Stimulated activated memory B cell treated with anti-CD40 and anti-IgM and Interleukin-4, amounts not matched to agents 10 μg/mL and 1 μg/mL and 100 μg/mL, for 72 hours (primary cell): ENCODE results near the gene FHIT.
"Not testable (repeated sequence)": the region's sequence is repeated elsewhere in the genome, so short reads cannot be mapped to it uniquely, and the experiment has no call there.

Source experiments
- ATAC-seq: fragments of 150-1000 bp; cut with Tn5 transposase; 2 replicates; pipeline ENCODE4 v1.10.0; 2021
- H3K27ac Mint-ChIP-seq: one replicate; pipeline ENCODE4 v1.8.0; 2022; ENCODE audit warnings: mild to moderate bottlenecking, mixed read lengths
- H3K27me3 Mint-ChIP-seq: one replicate; pipeline ENCODE4 v1.8.0; 2022; ENCODE audit warnings: mixed read lengths
- H3K36me3 Mint-ChIP-seq: one replicate; pipeline ENCODE4 v1.8.0; 2022; ENCODE audit warnings: mixed read lengths
- H3K4me1 Mint-ChIP-seq: one replicate; pipeline ENCODE4 v1.8.0; 2022; ENCODE audit warnings: mixed read lengths
- H3K4me3 Mint-ChIP-seq: one replicate; pipeline ENCODE4 v1.8.0; 2022; ENCODE audit warnings: mild to moderate bottlenecking, moderate library complexity, mixed read lengths
- H3K9me3 Mint-ChIP-seq: one replicate; pipeline ENCODE4 v1.8.0; 2022; ENCODE audit warnings: mixed read lengths

The FHIT gene

DNA sequence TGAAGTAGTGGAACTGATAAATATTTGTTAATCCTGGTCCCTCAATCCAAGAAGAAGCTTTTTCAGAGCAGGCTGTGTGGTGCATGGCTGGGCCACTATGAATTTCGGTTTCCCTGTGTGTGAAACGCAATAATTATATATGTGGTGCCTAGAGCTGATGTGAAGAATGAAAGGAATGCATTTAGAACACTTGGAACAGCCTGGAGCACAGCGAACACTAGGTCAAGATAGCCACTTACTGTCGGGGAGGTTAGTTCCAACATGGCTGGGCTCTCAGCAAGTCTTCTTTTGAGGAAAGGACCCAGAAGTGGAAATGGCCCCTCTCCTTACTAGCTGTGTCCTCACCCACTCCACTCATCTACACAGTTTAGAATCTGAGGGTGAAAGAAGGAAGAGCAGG lies 245.7 kb downstream of the FHIT start:
- Mint-ChIP-seq H3K4me3 (no peak overlapping the region), H3K36me3 (no peaks in the 10 kb centered on the region), H3K27me3 (no peaks in the 10 kb centered on the region), H3K9me3 (no peaks in the 10 kb centered on the region), H3K4me1 (peaks cover 19% of the 10 kb centered on the region), H3K27ac (no peak overlapping the region)
- no peak for ATAC-seq

DNA sequence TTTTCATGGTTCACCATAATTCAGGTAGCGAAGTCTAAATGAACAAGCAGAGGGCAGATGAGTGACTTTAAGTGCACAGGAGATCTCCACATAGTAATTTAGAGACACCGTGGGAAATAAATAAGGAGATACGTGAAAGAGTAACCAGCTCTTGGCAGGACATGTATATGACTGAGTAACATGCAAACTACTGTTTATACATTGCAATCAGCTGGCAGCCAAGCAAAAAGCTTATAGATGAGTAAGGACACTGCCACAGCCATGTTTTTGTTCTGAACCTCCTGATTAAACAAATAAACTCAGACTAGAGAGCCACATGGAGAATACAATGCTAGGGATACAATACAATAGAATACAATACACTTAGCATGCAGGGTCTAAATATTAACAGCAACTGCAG lies 252.4 kb downstream of the FHIT start:
- no peaks in the 10 kb centered on the region for H3K4me1 Mint-ChIP-seq
- H3K27me3 Mint-ChIP-seq, result no peaks in the 10 kb centered on the region
- no peaks in the 10 kb centered on the region for H3K9me3 Mint-ChIP-seq
- H3K27ac Mint-ChIP-seq, result no peak overlapping the region
- no peak overlapping the region for H3K4me3 Mint-ChIP-seq
- no peaks in the 10 kb centered on the region for H3K36me3 Mint-ChIP-seq
- no peak for ATAC-seq

DNA sequence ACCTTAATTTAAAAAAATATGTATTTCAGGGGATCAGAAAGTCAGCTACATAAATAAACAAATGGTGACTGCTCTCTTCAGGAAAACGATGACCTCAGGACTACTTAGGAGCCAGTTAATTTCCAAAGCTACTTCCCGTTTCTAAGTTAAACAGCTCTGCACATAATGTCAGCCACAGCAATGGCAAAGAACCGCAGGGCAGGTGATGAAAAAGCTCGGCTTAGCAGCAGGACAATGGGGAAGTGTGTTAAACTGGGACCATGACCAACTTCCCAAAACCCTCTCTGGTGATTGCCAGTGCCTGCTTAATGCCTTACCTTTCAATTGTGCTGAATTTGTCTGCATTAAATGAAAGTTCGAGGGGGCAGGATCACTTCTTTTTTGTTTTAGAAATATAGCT lies 258.9 kb downstream of the FHIT start:
- Mint-ChIP-seq H3K36me3 (peaks cover 5% of the 10 kb centered on the region), H3K27ac (no peak overlapping the region), H3K4me3 (no peak overlapping the region), H3K9me3 (no peaks in the 10 kb centered on the region), H3K4me1 (no peaks in the 10 kb centered on the region), H3K27me3 (no peaks in the 10 kb centered on the region)
- no peak for ATAC-seq

DNA sequence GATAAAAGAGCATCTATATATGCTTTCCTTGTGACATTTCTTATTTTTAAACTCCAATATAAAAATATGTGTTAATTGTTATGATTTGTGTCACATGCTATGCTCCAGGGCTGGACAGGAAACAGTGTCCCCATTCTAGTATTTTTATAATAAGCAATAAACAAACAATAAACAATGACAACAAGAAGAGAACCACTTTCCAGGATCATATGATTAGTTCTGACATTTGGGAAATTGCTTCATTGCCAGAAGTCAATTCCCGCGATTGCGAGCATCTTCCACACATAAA lies 260.9 kb downstream of the FHIT start:
- Mint-ChIP-seq H3K27me3 (no peaks in the 10 kb centered on the region), H3K27ac (no peak overlapping the region)

DNA sequence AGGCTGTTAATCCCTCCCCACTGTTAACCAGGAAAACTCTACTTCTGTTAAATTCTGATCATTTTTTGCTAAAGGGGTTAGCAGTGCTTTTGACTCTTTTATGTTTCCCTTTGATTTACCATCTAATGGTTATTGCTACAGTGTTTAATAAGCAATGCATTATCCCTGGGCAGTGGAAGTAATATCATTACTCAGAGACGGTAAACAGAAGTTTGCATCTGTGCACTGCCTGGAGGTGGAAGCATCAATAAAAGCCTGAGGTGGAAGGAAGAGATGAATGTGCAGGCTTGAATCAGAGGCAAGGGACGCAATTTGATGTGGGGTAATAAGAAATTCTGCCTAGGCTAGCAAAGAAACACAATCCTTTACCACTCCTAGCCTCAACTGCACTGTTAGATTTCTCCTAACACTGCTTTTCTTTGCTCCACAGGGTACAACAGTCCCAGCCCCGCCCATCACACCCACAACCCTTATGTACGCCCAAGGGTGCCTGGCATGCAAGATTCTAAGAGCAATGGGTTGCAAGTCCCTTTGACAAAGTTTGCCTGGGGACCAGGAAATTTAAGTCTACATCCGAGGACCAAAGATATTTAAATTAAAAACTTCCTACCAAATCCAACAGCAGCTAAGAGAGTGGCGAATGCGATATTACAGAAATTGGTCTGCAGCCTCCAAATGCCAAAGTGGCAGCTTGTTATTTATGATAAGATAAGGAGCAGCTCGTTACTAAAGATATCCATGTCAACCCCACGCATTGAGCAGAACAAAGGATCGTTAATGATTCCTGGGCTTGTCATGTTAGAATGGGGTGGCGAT lies 261.4 kb downstream of the FHIT start:
- Mint-ChIP-seq H3K27me3 (no peaks in the 10 kb centered on the region), H3K4me1 (no peaks in the 10 kb centered on the region), H3K9me3 (peaks cover 5% of the 10 kb centered on the region), H3K36me3 (peaks cover 12% of the 10 kb centered on the region), H3K27ac (no peak overlapping the region), H3K4me3 (no peak overlapping the region)
- ATAC-seq, result no peak

More for the DNA sequence above, 260.9 kb downstream of the FHIT start:
- H3K4me1 Mint-ChIP-seq, result no peaks in the 10 kb centered on the region
- peaks cover 7% of the 10 kb centered on the region for H3K36me3 Mint-ChIP-seq
- no peak for ATAC-seq
- H3K9me3 Mint-ChIP-seq, result peaks cover 5% of the 10 kb centered on the region
- H3K4me3 Mint-ChIP-seq, result no peak overlapping the region

DNA sequence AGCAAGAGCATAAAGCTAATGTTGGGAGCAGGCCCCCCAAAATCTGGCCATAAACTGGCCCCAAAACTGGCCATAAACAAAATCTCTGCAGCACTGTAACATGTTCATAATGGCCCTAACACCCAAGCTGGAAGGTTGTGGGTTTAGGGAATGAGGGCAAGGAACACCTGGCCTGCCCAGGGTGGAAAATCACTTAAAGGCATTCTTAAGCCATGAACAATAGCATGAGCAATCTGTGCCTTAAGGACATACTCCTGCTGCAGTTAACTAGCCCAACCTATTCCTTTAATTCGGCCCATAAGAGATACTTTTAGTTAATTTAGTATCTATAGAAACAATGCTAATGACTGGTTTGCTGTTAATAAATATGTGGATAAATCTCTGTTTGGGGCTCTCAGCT lies 264.1 kb downstream of the FHIT start:
- not testable (repeated sequence) for H3K9me3 Mint-ChIP-seq, H3K27me3 Mint-ChIP-seq, H3K4me1 Mint-ChIP-seq, ATAC-seq, H3K4me3 Mint-ChIP-seq, H3K27ac Mint-ChIP-seq
- peaks cover 12% of the 10 kb centered on the region for H3K36me3 Mint-ChIP-seq

DNA sequence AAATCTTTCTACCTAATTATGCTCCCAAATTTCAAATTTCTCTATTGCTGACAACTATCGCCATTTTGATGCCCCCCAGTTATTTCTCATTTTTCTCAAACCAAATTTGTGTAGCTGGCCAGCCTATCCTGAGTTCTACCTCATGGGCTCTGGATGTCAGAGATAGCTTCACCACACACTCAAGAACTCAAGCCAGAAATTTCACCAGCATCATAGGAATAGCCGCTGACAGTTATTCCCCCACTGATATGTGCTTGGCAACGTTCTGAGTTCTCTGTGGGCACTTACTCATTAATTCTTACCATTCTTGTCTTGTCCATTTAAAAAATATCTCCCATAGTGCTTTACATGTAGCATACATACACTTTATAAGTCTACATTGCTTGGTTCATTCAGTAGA lies 264.7 kb downstream of the FHIT start:
- no peak overlapping the region for H3K4me3 Mint-ChIP-seq
- H3K27ac Mint-ChIP-seq, result no peak overlapping the region
- peaks cover 5% of the 10 kb centered on the region for H3K9me3 Mint-ChIP-seq
- no peak for ATAC-seq
- H3K4me1 Mint-ChIP-seq, result no peaks in the 10 kb centered on the region
- no peaks in the 10 kb centered on the region for H3K27me3 Mint-ChIP-seq
- peaks cover 12% of the 10 kb centered on the region for H3K36me3 Mint-ChIP-seq

DNA sequence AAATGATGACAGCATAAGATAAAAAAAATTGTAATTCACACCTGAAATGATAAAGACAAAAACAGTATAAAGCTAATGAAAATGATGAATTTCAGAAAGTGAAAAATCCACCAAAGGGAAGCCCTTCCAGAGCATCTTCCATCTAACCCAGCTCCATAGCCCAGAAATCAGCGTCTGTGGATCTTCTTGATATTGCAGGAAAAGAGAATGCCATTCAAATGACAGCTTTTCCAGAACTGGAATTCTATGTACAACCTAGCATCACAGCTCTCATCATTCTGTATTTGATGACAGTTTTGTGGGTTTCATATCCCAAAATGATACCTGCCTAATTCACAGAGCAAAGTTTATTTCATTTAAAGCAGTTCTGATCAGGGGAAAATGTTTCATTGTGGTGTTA lies 267.3 kb downstream of the FHIT start:
- H3K4me1 Mint-ChIP-seq, result no peaks in the 10 kb centered on the region
- H3K27ac Mint-ChIP-seq, result no peak overlapping the region
- H3K9me3 Mint-ChIP-seq, result peaks cover 5% of the 10 kb centered on the region
- H3K36me3 Mint-ChIP-seq, result peaks cover 12% of the 10 kb centered on the region
- ATAC-seq, result no peak
- H3K27me3 Mint-ChIP-seq, result no peaks in the 10 kb centered on the region
- no peak overlapping the region for H3K4me3 Mint-ChIP-seq

DNA sequence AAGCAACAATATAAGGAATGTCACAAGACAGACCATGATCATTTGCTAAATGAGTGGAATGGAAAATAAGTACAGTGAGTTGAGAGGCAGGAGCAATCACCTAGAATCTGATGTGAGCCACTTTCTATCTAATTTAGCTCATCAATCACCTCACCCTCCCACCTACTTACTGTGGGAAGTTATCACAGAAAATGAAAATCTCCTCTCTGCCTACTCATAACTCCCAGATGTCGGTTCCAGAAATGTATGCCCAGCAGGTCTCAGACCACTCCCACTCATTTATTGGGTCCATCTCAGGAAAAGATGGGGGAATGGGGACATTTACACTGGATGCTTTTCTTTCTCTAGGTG lies 270.9 kb downstream of the FHIT start:
- H3K9me3 Mint-ChIP-seq, result no peaks in the 10 kb centered on the region
- ATAC-seq, result no peak
- no peaks in the 10 kb centered on the region for H3K4me1 Mint-ChIP-seq
- no peaks in the 10 kb centered on the region for H3K27me3 Mint-ChIP-seq
- no peak overlapping the region for H3K27ac Mint-ChIP-seq
- no peak overlapping the region for H3K4me3 Mint-ChIP-seq
- H3K36me3 Mint-ChIP-seq, result peaks cover 17% of the 10 kb centered on the region

DNA sequence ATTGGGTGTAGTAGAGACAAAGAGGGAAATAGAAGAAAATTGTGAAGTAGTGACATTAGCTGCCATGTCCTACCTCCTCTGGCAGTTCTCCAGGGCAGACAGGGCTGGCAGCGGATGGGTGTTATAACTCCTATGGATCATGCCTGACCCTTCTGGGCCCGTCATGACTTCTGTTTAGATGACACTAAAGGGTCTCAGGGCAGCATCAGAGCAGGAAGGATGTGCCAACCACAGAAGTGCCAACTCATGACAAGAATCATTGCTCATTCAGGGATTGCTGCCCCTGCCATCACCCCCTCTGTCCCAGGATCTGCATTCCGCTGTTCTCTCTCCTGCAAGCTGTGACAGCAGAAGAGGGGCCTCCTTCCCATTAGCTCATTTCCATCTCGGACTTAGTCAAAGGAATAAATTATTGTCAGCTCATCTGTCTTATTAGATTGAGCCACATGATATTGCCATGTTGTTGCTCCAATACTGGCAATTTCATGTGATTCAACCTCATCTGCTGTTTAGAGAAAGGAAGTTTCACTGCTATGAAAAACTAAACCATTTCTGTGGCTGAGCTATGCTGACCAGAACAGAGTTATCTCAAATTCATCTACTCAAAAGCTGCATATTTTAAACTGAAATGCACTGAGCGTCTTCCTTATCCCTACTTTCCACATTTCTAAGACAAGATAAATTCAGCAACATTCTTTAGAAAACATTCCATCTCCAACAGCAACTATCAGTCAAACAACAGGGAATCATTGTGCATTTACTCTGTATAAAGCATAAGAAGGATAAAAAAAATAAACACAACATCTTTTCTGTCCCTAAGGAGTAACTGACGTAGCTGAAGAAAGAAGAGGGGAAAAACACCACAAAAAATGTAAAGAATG lies 271.6 kb downstream of the FHIT start:
- H3K4me1 Mint-ChIP-seq, result no peaks in the 10 kb centered on the region
- peaks cover 2% of the 10 kb centered on the region for H3K9me3 Mint-ChIP-seq
- peaks cover 13% of the 10 kb centered on the region for H3K36me3 Mint-ChIP-seq
- no peak overlapping the region for H3K4me3 Mint-ChIP-seq
- H3K27me3 Mint-ChIP-seq, result no peaks in the 10 kb centered on the region
- no peak for ATAC-seq
- H3K27ac Mint-ChIP-seq, result no peak overlapping the region

DNA sequence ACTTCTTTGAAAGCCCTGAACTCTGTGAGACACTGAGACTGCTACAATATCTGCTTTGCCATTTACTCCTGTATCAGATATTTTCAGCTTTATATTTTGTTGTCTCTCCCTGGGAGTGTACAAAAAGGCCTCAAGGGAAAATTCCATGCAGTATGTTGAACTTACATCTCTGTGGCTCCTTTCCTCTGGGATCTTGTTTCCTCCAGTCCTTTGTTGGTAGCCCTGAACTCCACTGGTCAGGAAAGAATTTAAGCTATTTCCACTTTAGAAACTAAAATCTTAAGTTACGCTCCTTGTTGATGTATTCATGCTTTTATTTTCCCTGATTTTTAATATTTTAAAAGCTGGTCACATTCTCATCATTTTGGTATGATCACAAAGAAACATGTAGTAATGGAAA lies 277.9 kb downstream of the FHIT start:
- no peaks in the 10 kb centered on the region for H3K4me1 Mint-ChIP-seq
- H3K4me3 Mint-ChIP-seq, result no peak overlapping the region
- H3K9me3 Mint-ChIP-seq, result peaks cover 14% of the 10 kb centered on the region
- H3K27ac Mint-ChIP-seq, result no peak overlapping the region
- peaks cover 28% of the 10 kb centered on the region for H3K36me3 Mint-ChIP-seq
- no peaks in the 10 kb centered on the region for H3K27me3 Mint-ChIP-seq
- no peak for ATAC-seq

DNA sequence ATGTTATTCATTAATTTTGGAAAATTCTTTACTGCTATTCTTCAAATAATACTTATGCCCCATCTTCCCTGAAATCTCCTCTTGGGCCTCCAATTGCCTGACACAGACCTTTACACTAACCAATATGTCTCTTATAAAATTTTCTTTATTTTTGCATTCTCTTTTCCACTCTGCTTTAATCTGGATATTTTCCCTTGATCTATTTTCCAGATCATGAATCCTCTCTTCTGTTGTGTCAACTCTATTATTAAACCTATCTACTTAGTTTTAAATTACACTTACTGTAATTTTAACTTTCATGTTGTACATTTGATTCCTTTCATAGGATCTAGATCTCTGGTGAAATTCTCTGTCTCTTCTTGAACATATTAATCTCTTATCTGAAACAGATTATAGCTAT lies 278.7 kb downstream of the FHIT start:
- Mint-ChIP-seq H3K4me1 (no peaks in the 10 kb centered on the region), H3K27ac (no peak overlapping the region), H3K27me3 (no peaks in the 10 kb centered on the region), H3K36me3 (peaks cover 23% of the 10 kb centered on the region), H3K9me3 (peaks cover 14% of the 10 kb centered on the region), H3K4me3 (no peak overlapping the region)
- no peak for ATAC-seq

DNA sequence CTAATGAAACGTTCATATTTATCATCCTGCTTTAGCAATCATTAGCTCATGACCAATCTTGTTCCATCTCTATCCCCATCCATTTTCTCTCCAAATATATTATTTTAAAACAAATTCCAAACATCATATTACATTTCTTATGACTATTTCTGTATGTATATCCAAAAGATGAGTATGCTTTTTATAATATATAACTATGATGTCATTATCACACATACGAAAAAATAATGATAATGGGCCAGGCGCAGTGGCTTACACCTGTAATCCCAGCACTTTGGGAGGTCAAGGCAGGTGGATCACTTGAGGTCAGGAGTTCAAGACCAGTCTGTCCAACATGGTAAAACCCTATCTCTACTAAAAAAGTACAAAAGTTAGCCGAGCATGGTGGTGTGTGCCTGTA lies 280.4 kb downstream of the FHIT start:
- H3K27me3 Mint-ChIP-seq, result no peaks in the 10 kb centered on the region
- no peak overlapping the region for H3K4me3 Mint-ChIP-seq
- H3K9me3 Mint-ChIP-seq, result peaks cover 14% of the 10 kb centered on the region
- peaks cover 15% of the 10 kb centered on the region for H3K36me3 Mint-ChIP-seq
- no peak for ATAC-seq
- no peaks in the 10 kb centered on the region for H3K4me1 Mint-ChIP-seq
- no peak overlapping the region for H3K27ac Mint-ChIP-seq

DNA sequence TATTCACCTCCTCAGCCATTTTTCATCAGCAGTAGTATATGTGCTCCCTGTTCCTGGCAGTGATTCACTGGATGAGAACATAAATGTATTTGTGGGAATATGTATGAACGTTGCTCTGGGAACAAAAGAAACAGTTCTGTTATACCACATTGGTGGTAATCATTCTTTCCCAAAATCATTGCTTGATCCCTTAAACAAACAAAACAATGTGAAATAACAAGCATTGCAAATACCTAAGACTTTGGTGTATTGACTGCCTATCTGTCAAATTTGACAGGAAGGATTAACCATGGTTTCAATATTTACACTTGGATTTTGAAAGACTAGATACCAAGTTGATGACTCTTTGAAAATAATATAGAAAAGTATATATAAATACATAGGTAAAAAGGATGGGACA lies 284.1 kb downstream of the FHIT start:
- H3K27ac Mint-ChIP-seq, result no peak overlapping the region
- no peak for ATAC-seq
- peaks cover 18% of the 10 kb centered on the region for H3K9me3 Mint-ChIP-seq
- no peaks in the 10 kb centered on the region for H3K4me1 Mint-ChIP-seq
- no peaks in the 10 kb centered on the region for H3K36me3 Mint-ChIP-seq
- H3K4me3 Mint-ChIP-seq, result no peak overlapping the region
- no peaks in the 10 kb centered on the region for H3K27me3 Mint-ChIP-seq

DNA sequence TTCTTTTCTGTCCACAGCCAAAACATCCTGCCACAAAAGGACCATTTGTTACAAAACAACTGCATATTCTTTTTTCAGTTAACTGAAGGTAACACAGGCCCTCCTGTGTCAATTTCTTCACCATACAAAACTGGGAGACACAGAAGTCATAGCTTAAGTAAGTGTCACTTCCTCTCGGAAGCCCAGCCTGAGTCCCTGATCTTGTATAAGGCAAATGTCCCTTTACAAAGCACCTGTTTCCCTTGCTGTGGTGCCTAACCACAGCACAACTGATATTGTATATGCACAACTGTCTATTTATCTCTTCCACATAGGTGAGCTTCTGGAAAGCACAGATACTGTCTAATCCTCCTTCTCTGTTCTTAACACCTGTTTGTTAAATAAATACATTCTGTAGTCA lies 293.7 kb downstream of the FHIT start:
- Mint-ChIP-seq H3K27me3 (no peaks in the 10 kb centered on the region), H3K4me1 (no peaks in the 10 kb centered on the region), H3K9me3 (peaks cover 24% of the 10 kb centered on the region), H3K27ac (no peak overlapping the region), H3K36me3 (peaks cover 6% of the 10 kb centered on the region), H3K4me3 (no peak overlapping the region)
- no peak for ATAC-seq

DNA sequence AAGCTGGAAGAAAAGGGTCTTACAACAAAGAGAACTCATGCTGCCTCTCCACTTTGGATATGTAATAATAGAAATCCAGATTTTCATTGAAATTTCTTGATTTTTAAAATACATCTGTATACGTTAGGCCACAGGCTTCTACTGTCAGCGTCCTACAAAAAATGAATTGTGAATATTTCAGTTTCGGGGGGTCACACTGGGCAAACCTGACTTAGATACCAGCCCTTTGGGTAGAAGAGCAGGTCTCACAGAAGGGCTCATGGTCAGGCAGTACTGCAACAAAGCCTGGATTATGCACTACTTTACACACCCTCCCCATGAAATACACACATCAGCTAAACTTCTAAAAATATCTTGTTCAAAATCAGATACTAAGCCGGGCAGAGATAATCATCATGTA lies 294.5 kb downstream of the FHIT start:
- Mint-ChIP-seq H3K9me3 (peaks cover 18% of the 10 kb centered on the region), H3K4me1 (no peaks in the 10 kb centered on the region), H3K27ac (no peak overlapping the region), H3K4me3 (no peak overlapping the region), H3K36me3 (peaks cover 6% of the 10 kb centered on the region), H3K27me3 (no peaks in the 10 kb centered on the region)
- no peak for ATAC-seq
